Measurements from ENCODE around the gene C19orf81. TPM values are rescaled to one million over a fixed set of nuclear protein-coding genes. Genes with fewer than 3 reads are reported as not detected.

C19orf81 gene
- total and polyA plus RNA-seq, 12 donors, result 0.61 to 7.2 (median 3.4) TPM; not detected in 2

DNA sequence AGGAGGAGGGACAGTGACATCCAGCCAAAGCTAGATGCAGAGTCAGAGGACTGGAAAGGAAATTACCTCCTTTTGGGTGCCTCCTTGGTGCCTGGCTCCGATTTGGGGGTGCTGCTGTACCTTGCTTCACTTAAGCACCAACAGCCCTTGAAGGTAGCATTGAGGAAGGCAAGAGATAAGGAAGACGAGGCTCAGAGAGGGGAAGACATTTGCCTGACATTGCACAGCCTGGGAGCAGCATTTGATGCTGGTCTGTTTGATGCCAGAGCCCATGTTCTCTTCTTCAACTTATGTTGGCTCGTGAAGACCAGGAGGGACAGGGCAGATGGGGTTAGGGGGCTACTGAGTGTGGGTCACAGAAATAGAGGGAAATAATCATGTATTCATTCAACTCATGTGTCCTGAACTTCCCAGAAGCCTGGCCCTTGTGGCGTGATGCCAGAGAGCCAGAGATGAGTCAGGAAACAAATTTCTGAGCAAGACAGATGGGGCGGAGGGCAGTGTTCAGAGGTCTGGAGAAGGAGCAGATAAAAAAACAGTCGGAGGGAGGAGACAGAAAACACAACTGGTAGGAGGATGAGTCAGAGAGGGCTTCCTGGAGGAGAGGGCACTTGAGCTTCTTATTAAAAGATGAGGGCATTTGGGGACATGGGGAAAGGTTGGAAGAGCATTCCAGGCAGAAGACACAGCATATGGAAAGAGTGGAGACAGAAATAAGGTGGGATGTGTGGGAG lies 3.0 kb upstream of the C19orf81 start:
- H3K36me3 ChIP-seq, result no peaks in the 10 kb centered on the region
- H3K9me3 ChIP-seq, result no peaks in the 10 kb centered on the region
- no peak overlapping the region for H3K27ac ChIP-seq
- H3K4me3 ChIP-seq, result no peak overlapping the region
- no peak for ATAC-seq
- no peak for TF ChIP-seq CTCF (IDR thresholded peaks at IDR 0.05)
- WGBS, 2 donors, result 37 to 48% methylated on average over 6 of the region's 6 CpGs
- intact Hi-C loops (cut with DNase I), result no loop called here
- no peaks in the 10 kb centered on the region for H3K4me1 ChIP-seq
- peaks cover 0 to 66% (median 52%) of the 10 kb centered on the region in 7 donors for H3K27me3 ChIP-seq
- no peak for DNase-seq

- Histone ChIP-seq H3K36me3 (no peaks in the 10 kb centered on the region), H3K4me1 (no peaks in the 10 kb centered on the region), H3K9me3 (no peaks in the 10 kb centered on the region), H3K27me3 (peaks cover 0 to 60% (median 52%) of the 10 kb centered on the region in 7 donors), H3K4me3 (no peak overlapping the region), H3K27ac (no peak overlapping the region)
- no peak for DNase-seq
- no peak for TF ChIP-seq CTCF (IDR thresholded peaks at IDR 0.05)
- ATAC-seq, result no peak
- intact Hi-C loops (cut with DNase I), result no loop called here
- 65 to 66% methylated on average over 10 of the region's 10 CpGs for WGBS, 2 donors
These were observed 1.2 kb upstream of the C19orf81 start for GRCh38 chr19:50647879-50648615.

DNA sequence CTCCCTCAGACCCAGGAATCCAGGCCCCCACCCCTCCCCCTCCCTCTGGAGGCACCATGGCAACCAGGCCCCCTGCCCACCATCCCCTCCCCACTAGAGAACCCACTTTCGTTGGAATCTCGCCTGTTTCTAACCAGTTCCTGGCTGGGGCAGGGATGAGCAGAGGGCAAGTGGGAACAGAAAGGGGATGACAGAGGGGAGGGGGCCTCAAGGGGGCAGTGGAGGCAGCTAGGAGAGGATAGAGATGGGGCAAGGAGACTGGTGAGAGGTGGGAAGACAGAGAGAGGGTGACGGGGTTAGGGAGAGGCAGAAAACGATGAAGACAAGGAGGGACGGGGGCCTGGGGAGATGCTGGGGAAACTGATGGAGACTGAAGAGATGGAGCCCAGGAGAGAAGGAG lies 586 bp upstream of the C19orf81 start:
- Histone ChIP-seq H3K27me3 (peaks cover 0 to 60% (median 46%) of the 10 kb centered on the region in 7 donors), H3K4me3 (no peak overlapping the region), H3K36me3 (no peaks in the 10 kb centered on the region), H3K9me3 (no peaks in the 10 kb centered on the region), H3K4me1 (no peaks in the 10 kb centered on the region), H3K27ac (no peak overlapping the region)
- intact Hi-C loops (cut with DNase I), result no loop called here
- no peak for TF ChIP-seq CTCF (IDR thresholded peaks at IDR 0.05)
- no peak for ATAC-seq
- DNase-seq, result no peak
- WGBS, 2 donors, result 42 to 47% methylated on average over 5 of the region's 5 CpGs

- 74 to 84% methylated on average over 2 of the region's 2 CpGs for WGBS, 2 donors
- intact Hi-C loops (cut with DNase I), result no loop called here
- TF ChIP-seq CTCF (IDR thresholded peaks at IDR 0.05), result no peak
- DNase-seq (no peak), ATAC-seq (no peak)
- Histone ChIP-seq H3K4me3 (no peak overlapping the region), H3K4me1 (no peaks in the 10 kb centered on the region), H3K27me3 (peaks cover 0 to 57% (median 47%) of the 10 kb centered on the region in 7 donors), H3K9me3 (peaks cover 0 to 12% (median 0%) of the 10 kb centered on the region in 11 donors), H3K27ac (no peak overlapping the region), H3K36me3 (no peaks in the 10 kb centered on the region)
These were observed 1.9 kb downstream of the C19orf81 start for GRCh38 chr19:50651174-50651573.
